Measurements from ENCODE around the gene CHST9. TPM values are rescaled to one million over a fixed set of nuclear protein-coding genes. Genes with fewer than 3 reads are reported as not detected.

The CHST9 gene
- total and polyA plus RNA-seq, 2 donors (not counting 3 experiments of a cell fraction or from before 2014, with no cell fraction given): not detected

DNA sequence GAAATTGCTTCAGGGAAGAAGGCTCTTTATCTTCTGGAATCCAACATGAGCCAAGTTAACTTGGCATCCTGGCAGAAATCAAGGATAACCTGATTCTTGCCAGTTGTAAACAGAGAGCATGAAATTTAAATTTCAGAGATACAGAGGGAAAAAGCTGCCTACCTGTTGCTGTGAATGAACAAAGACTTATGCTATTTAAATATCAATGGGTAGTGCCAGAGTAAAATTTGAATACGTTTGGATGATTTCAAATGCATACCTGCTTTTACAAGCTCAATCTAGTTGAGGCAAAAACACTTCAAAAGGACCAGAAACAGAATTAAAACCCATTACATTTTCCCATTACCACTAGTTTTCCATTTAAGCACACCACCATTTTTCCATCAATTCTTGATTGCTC, 60.9 kb downstream of the CHST9 start:
- no TSS peak for BruUV-seq (replicated peaks)
- dilution Hi-C loops (cut with MboI; ENCODE audit: extremely low pct_ligation_motif_present, low sequenced_read_pairs) (no loop called here), intact Hi-C loops (cut with micrococcal nuclease) (no loop called here)
- Histone ChIP-seq H3K79me2 (ENCODE audit: control insufficient read depth, insufficient read depth, low read length) (no peaks in the 10 kb centered on the region), H3K9me3 (replicated peaks; ENCODE audit: control insufficient read depth, insufficient read depth, low read length) (peaks cover 3% of the 10 kb centered on the region), H3K4me1 (ENCODE audit: control insufficient read depth, extremely low read depth, insufficient read depth, low read length) (no peaks in the 10 kb centered on the region), H3K9me1 (replicated peaks; ENCODE audit: control insufficient read depth, extremely low read depth, insufficient read depth, low read length) (no peaks in the 10 kb centered on the region), H3K27ac (ENCODE audit: insufficient read depth, low read depth, low read length) (no peak overlapping the region), H2AFZ (ENCODE audit: low read depth, low read length) (no peak overlapping the region), H3K4me3 (replicated peaks in 1 of 3; ENCODE audit: insufficient read depth in 1 of 3, low read depth in 1 of 3, low read length in 3 of 3) (no peak overlapping the region), H3K36me3 (ENCODE audit: control insufficient read depth in 2 of 2, extremely low read depth in 1 of 2, insufficient read depth in 2 of 2, low read length in 2 of 2) (no peaks in the 10 kb centered on the region), H4K20me1 (replicated peaks; ENCODE audit: control insufficient read depth, extremely low read depth, insufficient read depth, low read length) (no peaks in the 10 kb centered on the region), H3K4me2 (ENCODE audit: insufficient read depth, low read length) (no peak overlapping the region), H3K27me3 (ENCODE audit: control insufficient read depth in 2 of 2, insufficient read depth in 2 of 2, low read length in 2 of 2) (no peaks in the 10 kb centered on the region), H3K9ac (replicated peaks; ENCODE audit: extremely low read depth, insufficient read depth, low read length) (no peak overlapping the region)
- FAIRE-seq (no peak), DNase-seq (ENCODE audit: low read depth, low spot score) (no peak)
- TF ChIP-seq, protein P1, sequence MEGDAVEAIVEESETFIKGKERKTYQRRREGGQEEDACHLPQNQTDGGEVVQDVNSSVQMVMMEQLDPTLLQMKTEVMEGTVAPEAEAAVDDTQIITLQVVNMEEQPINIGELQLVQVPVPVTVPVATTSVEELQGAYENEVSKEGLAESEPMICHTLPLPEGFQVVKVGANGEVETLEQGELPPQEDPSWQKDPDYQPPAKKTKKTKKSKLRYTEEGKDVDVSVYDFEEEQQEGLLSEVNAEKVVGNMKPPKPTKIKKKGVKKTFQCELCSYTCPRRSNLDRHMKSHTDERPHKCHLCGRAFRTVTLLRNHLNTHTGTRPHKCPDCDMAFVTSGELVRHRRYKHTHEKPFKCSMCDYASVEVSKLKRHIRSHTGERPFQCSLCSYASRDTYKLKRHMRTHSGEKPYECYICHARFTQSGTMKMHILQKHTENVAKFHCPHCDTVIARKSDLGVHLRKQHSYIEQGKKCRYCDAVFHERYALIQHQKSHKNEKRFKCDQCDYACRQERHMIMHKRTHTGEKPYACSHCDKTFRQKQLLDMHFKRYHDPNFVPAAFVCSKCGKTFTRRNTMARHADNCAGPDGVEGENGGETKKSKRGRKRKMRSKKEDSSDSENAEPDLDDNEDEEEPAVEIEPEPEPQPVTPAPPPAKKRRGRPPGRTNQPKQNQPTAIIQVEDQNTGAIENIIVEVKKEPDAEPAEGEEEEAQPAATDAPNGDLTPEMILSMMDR (IDR thresholded peaks at IDR 0.05; ENCODE audit: extremely low read depth in 1 of 2, insufficient read depth in 1 of 2, low read depth in 1 of 2, low read length in 2 of 2): no peak
- no peak for TF ChIP-seq MYC (IDR thresholded peaks at IDR 0.05; ENCODE audit: low read depth, low read length)
- TF ChIP-seq POLR2A (IDR thresholded peaks at IDR 0.05; ENCODE audit: low read depth, low read length): no peak
- no peak for TF ChIP-seq POLR2AphosphoS5 (IDR thresholded peaks at IDR 0.05; ENCODE audit: insufficient read depth, low read depth, low read length)
- TF ChIP-seq EZH2 (IDR thresholded peaks at IDR 0.05; ENCODE audit: borderline replicate concordance, low read depth, low read length, severe bottlenecking): no peak
- no peak for TF ChIP-seq FOS (IDR thresholded peaks at IDR 0.05; ENCODE audit: borderline replicate concordance, insufficient read depth, low read length)
- TF ChIP-seq GATA2 (IDR thresholded peaks at IDR 0.05; ENCODE audit: insufficient read depth, insufficient read length, low read depth, low read length): no peak
- TF ChIP-seq, protein P2, sequence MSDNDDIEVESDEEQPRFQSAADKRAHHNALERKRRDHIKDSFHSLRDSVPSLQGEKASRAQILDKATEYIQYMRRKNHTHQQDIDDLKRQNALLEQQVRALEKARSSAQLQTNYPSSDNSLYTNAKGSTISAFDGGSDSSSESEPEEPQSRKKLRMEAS (IDR thresholded peaks at IDR 0.05; ENCODE audit: insufficient read depth, insufficient read length): no peak
- TF ChIP-seq JUN (IDR thresholded peaks at IDR 0.05; ENCODE audit: borderline replicate concordance, insufficient read depth, insufficient read length, low read depth): no peak
- POLR2A ChIA-PET: no interaction called here
- CTCF ChIA-PET: no interaction called here

All from endothelial cell of umbilical vein (primary cell).